ENCODE data around the gene TCF3.

The TCF3 gene

GRCh38 chr19:1655131-1655981 is 2.9 kb upstream of the TCF3 start:
- peaks cover 11% of the 10 kb centered on the region for H3K27me3 Mint-ChIP-seq (ENCODE audit: low read depth)
- peaks cover 7% of the 10 kb centered on the region for H3K4me1 Mint-ChIP-seq
- TF ChIP-seq CTCF (IDR thresholded peaks at IDR 0.05; ENCODE audit: unreplicated experiment in 3 of 3), result no peak
- H3K36me3 Mint-ChIP-seq (ENCODE audit: low read depth), result no peaks in the 10 kb centered on the region
- no peak overlapping the region for H3K4me3 Mint-ChIP-seq
- no peak overlapping the region for H3K27ac Mint-ChIP-seq
- H3K9me3 Mint-ChIP-seq, result no peaks in the 10 kb centered on the region

GRCh38 chr19:1654178-1654792 is 1.9 kb upstream of the TCF3 start:
- Mint-ChIP-seq H3K4me3 (peak overlapping the region; percentile 57 to 68 (median 63)), H3K36me3 (ENCODE audit: low read depth) (no peaks in the 10 kb centered on the region), H3K27me3 (ENCODE audit: low read depth) (peaks cover 11% of the 10 kb centered on the region), H3K4me1 (peaks cover 7% of the 10 kb centered on the region), H3K9me3 (no peaks in the 10 kb centered on the region), H3K27ac (no peak overlapping the region)
- no peak for TF ChIP-seq CTCF (IDR thresholded peaks at IDR 0.05; ENCODE audit: unreplicated experiment in 3 of 3)

- H3K36me3 Mint-ChIP-seq (ENCODE audit: low read depth), result no peaks in the 10 kb centered on the region
- no peaks in the 10 kb centered on the region for H3K9me3 Mint-ChIP-seq
- peaks cover 11% of the 10 kb centered on the region for H3K27me3 Mint-ChIP-seq (ENCODE audit: low read depth)
- H3K4me3 Mint-ChIP-seq, result peak overlapping the region; percentile 91 to 95 (median 94)
- peak overlapping the region; percentile 95 to 99 (median 97) for H3K27ac Mint-ChIP-seq
- no peak for TF ChIP-seq CTCF (IDR thresholded peaks at IDR 0.05; ENCODE audit: unreplicated experiment in 3 of 3)
- H3K4me1 Mint-ChIP-seq, result peaks cover 7% of the 10 kb centered on the region
Observed at GRCh38 chr19:1653300-1653628, 849 bp upstream of the TCF3 start.

GRCh38 chr19:1651568-1652291 is 685 bp downstream of the TCF3 start:
- H3K27me3 Mint-ChIP-seq (ENCODE audit: low read depth), result peaks cover 4% of the 10 kb centered on the region
- peaks cover 7% of the 10 kb centered on the region for H3K4me1 Mint-ChIP-seq
- no peak for TF ChIP-seq CTCF (IDR thresholded peaks at IDR 0.05; ENCODE audit: unreplicated experiment in 3 of 3)
- H3K27ac Mint-ChIP-seq, result peak overlapping the region; percentile 98 to 99 (median 98)
- no peaks in the 10 kb centered on the region for H3K9me3 Mint-ChIP-seq
- peak overlapping the region; percentile 98 to 99 (median 98) for H3K4me3 Mint-ChIP-seq
- H3K36me3 Mint-ChIP-seq (ENCODE audit: low read depth), result no peaks in the 10 kb centered on the region

- Mint-ChIP-seq H3K27me3 (ENCODE audit: low read depth) (no peaks in the 10 kb centered on the region), H3K36me3 (ENCODE audit: low read depth) (peaks cover 3% of the 10 kb centered on the region), H3K4me1 (peaks cover 7% of the 10 kb centered on the region), H3K9me3 (no peaks in the 10 kb centered on the region), H3K27ac (peak overlapping the region; percentile 98 to 99 (median 98)), H3K4me3 (peak overlapping the region; percentile 98 to 99 (median 98))
- no peak for TF ChIP-seq CTCF (IDR thresholded peaks at IDR 0.05; ENCODE audit: unreplicated experiment in 3 of 3)
Observed at GRCh38 chr19:1650650-1651567, 1.5 kb downstream of the TCF3 start.

All from nephron (organoid).